ENCODE measurements around the gene VPS29. TPM values are rescaled to one million over a fixed set of nuclear protein-coding genes. Genes with fewer than 3 reads are reported as not detected.
A peak's percentile ranks its signal among the peaks of the same experiment; 100 is the strongest.
"Not testable (repeated sequence)": the region's sequence is repeated elsewhere in the genome, so short reads cannot be mapped to it uniquely, and the experiment has no call there.

VPS29 gene
- 74.1 and 87.8 TPM in 2 replicates for total RNA-seq (2014; rRNA removed; shearing (Covaris generic))
- 212 and 247 TPM in 2 replicates for polyA plus RNA-seq (2014; cell fraction: nucleus; rRNA removed)

GRCh38 chr12:110501752-110502738, at the start of gene VPS29, which contains the start of gene RAD9B:
TSS of gene VPS29 (minus strand) at chr12:110502111. CDS start at chr12:110502051, 60 bp downstream.
TSS of gene RAD9B (plus strand) at chr12:110502331. CDS start at chr12:110502338, 7 bp downstream.
- peak; percentile 98 for DNase-seq (ENCODE audit: extremely low read depth, low read depth)

DNA sequence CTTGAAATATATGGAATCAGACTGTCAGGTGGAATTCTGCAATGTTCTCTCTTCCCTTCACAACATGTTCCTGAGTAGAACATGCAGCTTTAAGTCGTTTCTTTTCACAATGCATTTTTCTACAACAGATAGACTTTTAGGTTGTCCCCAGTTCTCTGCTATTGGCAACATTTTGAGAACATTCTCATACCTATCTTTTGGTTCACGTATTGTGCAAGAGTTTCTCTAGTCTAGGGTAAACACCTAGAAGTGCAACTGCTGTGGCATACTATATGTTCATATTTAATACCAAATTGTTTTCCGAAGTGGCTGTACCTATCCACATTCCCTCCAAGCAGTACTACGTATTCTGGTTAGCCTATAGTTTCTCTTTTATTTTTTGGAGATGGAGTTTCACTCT, 49.1 kb upstream of the VPS29 start:
- DNase-seq (ENCODE audit: extremely low read depth, low read depth), result no peak

DNA sequence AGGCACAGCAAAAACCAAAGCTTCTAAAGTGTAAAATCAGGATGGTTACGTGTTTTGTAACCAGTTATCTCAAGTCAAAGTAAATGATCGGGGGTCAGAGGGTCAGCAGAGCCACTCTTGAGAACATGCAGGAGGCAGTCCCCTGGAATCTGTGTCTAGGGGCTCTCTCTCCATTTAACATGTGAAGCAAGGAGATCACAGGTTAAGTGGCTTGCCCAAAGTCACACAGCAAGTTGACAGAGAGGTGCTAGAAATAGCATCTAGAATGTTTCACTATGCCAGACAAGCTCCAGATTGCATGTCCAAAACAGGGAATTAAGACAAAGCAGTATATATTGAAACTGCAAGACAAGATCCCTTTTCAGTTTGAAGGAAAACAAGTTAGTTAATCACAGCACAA, 47.8 kb upstream of the VPS29 start:
- no peak for DNase-seq (ENCODE audit: extremely low read depth, low read depth)

DNA sequence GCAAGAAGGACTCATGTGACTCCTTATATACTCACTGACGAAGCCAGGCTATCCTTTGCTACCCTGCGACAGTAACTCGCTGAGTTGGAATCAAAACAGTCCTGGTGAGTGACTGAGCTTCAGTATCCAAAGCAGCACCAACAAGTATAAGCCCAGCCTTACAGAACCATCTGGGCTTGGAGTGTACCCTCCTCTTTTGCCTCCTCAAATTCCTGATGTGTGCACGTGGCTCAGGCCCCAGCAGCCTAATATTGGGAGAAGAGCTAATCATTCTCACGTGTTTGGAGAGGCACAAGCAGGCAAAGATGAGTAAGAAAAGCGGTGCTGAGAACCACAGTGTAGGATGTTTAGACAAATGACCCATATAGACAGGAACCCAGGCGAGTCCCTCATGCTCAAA, 46.8 kb upstream of the VPS29 start:
- DNase-seq (ENCODE audit: extremely low read depth, low read depth), result no peak

GRCh38 chr12:110547090-110547489, 45.2 kb upstream of the VPS29 start:
- DNase-seq (ENCODE audit: extremely low read depth, low read depth), result no peak

- no peak for DNase-seq (ENCODE audit: extremely low read depth, low read depth)
Measured at GRCh38 chr12:110546339-110546738, 44.4 kb upstream of the VPS29 start.

GRCh38 chr12:110545812-110546211, 43.9 kb upstream of the VPS29 start:
- no peak for DNase-seq (ENCODE audit: extremely low read depth, low read depth)

DNA sequence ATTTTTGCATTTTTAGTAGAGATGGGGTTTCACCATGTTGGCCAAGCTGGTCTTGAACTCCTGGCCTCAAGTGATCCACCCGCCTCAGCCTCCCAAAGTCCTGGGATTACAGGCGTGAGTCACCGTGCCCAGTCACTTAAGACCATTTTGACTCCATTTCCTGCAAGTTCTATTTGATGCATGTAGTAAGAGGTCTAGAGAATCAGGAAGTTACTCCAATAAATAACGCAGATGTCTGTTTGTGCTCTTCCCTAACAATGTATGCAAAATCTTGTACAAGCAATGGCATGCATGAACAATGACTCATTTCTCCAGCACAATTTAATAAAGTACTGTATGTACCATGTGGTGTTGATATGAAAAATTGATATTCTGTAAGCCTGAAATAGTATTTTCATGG, 43.3 kb upstream of the VPS29 start:
- DNase-seq (ENCODE audit: extremely low read depth, low read depth), result not testable (repeated sequence)

- DNase-seq (ENCODE audit: extremely low read depth, low read depth), result no peak
Measured at GRCh38 chr12:110543965-110544364, 42.1 kb upstream of the VPS29 start.

- DNase-seq (ENCODE audit: extremely low read depth, low read depth), result no peak
Measured at GRCh38 chr12:110543252-110543959, 41.5 kb upstream of the VPS29 start.

GRCh38 chr12:110540048-110540447, 38.1 kb upstream of the VPS29 start:
- DNase-seq (ENCODE audit: extremely low read depth, low read depth), result no peak

DNA sequence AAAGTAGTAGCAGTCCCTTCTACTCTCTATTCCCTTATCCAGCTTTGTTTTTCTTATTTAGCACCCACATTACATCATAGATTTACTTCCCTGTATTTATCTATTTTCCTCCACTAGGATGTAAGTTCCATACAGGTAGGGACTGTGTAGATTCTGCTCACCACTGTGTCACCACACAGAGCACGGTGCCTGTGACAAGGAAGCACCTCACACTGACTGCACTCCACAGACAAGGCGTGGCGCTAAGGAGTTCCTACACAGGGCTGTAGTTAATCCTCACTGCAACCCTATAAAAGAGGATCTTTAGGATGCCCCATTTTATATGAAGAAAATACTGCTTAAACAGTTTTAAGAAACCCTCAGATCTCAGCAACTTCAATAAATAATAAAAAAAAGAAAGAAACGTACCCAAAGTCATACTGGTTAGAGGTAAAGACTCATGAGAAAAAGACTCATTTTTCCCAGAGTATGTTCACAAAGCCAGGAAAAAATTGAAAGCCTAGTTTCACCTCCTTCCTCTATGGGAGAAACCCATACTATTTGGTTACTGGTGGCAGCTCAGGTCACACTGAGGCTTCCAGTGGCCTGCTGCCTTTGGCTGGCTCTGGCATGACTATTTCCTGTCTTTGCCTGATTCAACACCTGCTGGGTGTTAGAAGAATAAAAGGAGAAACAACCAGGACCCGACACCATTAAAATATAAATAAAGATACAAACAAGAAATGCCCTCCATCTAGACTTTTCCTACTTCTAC, 37.1 kb upstream of the VPS29 start:
- DNase-seq (ENCODE audit: extremely low read depth, low read depth), result no peak

- no peak for DNase-seq (ENCODE audit: extremely low read depth, low read depth)
Measured at GRCh38 chr12:110537605-110538409, 35.9 kb upstream of the VPS29 start.

DNA sequence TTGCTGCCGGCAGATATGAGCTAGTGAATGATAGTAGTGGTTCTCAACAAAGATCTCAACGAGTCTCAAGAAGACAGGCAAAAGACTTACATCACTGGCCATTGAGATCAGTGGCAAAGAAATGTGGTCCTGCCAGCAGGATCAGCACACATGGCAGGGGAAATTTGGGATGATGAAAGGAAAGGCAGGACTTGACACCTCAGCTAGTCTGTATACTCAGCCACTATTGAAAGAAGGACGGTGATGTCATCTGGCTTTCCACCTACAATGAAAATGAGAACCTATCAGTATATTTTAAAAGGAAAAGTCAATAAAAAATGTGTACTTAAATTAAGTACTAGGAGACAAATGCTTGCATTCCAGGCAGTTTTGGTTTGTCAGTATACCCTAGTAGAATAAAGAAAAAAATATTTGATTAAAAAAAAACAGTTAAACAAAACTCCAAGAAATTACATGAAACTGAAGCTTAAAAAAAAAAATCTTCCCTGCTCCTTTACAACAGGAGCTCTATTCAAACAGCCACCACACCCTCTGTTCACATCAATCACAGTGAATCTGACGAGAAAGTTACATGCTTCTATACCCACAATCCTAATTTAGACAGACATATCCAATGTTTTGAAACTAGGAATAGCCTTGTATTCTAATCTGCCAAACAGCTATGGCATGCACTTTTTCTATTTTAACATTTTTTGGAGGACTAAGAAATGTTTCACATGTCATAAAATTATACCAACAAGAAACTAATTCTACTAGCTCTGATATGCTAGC, 35.1 kb upstream of the VPS29 start:
- no peak for DNase-seq (ENCODE audit: extremely low read depth, low read depth)

DNA sequence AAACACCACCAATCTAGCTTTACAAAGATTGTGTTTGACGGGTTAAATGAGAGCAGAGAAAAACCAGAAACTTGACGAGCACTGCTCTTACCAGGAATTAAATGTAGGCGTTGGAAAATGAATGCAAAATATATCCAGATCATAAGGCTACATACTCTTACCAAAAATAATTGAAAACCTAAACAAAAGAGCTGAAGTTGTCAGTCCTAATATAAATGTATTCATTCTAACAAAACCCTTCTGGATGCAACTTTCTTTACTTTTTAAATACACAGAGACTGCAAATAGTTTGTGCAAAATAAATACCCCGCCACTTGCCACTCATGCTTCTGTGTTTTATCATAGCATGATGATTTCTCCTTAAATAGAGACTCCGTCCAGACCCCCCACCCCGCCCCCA, 32.9 kb upstream of the VPS29 start:
- DNase-seq (ENCODE audit: extremely low read depth, low read depth), result no peak

GRCh38 chr12:110533607-110534006, 31.7 kb upstream of the VPS29 start:
- no peak for DNase-seq (ENCODE audit: extremely low read depth, low read depth)

DNA sequence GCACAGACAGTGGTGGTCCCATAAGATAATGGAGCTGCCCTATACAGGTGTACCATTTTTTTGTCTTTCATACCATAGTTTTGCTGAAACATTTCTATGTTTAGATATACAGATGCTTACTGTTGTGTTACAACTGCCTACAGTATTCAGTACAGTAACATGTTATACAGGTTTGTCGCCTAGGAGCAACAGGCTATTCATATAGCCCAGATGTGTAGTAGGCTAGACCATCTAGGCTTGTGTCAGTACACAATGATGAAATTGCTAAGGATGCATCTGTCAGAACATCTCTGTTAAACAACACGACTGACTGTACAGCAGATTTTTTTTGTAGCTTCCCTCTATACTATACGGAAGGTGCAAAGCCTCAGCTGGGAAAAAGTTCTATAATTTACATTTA, 30.7 kb upstream of the VPS29 start:
- DNase-seq (ENCODE audit: extremely low read depth, low read depth), result no peak

- DNase-seq (ENCODE audit: extremely low read depth, low read depth), result no peak
Measured at GRCh38 chr12:110531741-110532333, 29.9 kb upstream of the VPS29 start.

DNA sequence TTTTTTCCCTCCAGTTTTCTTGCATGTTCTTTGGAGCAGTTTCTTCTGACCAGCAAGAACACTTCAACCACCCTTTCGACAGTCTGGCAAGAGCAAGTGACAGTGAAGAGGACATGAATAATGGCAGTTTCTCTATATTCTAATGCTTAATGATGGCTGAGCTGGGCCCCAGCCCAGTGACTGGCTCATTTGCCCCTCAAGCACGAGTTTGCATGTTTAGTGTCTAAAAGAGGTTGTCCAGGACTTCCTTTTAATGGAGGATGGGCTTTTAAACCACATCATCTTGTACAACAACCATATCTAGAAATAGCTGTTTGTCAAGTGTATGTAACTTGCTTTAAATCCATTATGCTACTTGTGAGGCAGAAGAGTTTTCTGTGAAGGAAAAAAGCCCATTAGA, 28.6 kb upstream of the VPS29 start:
- DNase-seq (ENCODE audit: extremely low read depth, low read depth), result no peak
